CD4-positive, alpha-beta T cell treated with Interleukin-17A for 1 hour (primary cell): ENCODE data around the gene RNF121.

ENCODE experiments used
- DNase-seq: peaks from one replicate; pipeline ENCODE4 v3.0.0-alpha.2; 2020

Gene RNF121

DNA sequence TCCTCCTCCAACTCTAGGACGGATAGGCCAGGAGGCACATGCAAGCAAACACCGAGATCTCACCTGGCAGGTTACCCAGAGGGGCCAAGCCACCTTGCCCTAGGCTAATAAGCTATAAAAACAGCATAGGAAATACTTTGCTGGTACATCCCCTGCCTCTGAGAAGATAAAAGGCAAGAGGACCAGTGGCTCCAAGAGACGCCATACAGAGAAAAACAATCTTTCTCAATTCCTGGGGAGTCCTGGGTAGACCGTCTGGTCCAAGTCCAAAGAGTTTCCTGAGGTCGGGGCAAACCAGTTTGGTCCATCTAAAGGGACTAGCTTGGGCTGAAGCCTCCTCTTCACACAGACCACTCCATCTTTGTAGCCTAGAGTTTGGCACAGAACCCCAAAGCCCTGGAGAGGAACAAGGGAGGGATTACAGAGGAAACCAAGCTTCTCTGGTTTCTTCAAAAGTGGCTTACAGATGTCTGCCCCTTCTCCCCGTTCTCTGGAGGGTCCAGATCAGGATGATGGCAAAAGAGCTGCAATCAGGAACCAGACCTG, 111.1 kb downstream of the RNF121 start:
- peak; percentile 16 for DNase-seq

DNA sequence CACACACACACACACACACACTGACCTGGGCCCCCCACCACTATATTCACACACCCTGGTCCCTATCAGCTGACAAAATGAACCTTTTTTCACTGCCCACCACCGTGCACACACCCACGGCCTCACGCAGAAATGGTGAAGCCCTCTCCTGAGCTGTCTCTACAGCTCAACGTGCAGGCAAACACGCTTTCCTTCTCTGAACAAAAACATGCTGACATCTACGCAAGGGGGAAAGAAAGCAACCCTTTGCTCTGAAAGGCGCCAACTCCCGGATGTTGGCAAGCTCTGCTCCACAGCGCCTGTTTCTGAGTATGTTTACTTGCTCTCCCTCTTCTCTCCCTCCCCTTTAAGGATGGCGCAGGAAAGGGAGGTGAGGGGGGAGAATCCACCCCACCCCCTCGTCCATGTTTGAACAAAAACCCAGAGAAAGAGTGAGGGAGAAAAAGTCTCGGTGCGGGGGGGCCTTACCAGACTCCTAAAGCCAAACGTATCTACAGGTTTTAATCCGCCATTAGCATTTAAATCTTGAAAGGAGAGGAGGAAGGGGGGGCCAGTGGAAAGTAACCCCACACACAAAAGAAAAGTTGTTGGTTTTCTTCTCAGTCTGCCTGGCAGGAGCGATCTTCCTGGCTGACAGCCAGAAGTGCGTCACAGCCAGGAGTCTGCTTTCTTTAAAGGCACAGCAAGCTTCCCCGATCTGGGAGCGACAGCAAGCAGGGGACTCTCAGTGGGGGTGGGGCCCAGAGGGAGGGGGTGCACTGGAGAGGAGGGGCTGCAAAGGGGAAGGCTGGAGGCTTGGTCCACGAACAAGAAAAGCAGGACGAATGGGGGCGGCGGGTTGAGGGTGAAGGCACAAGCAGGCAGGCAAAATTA, 111.9 kb downstream of the RNF121 start:
- DNase-seq: peak; percentile 83

DNA sequence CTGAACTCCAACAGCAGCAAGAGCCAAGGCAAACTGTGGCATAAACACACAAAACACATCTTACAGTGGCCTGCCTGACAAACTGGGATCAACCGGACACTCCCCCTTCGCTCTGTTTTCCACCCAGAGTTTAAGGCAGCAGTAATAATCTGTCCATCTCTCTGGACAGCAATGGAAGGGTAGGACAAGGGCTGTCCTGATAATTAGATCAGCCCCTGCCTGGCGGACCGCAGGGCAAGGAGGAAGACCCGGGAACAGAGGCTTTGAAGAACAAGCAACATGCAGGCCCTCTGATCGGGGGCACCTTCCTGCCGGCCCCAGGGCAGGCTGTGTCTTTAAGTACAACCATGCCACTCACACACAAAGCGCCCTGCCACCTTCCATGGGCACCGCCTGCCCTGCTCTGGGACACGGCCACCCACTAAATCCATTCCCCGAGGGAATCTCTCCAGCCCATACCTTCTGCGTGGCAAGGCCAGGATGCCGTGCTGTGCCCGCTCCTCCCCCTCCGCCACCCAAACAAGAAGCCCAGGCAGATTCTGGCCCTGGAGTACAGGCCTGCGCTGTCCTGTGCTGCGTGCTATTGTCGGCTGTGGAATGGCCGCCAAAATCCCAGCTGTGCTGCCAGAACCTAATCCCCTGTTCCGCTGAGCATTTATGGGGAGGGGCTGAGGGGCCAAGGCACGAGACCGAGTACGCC, 112.7 kb downstream of the RNF121 start:
- peak; percentile 53 for DNase-seq

DNA sequence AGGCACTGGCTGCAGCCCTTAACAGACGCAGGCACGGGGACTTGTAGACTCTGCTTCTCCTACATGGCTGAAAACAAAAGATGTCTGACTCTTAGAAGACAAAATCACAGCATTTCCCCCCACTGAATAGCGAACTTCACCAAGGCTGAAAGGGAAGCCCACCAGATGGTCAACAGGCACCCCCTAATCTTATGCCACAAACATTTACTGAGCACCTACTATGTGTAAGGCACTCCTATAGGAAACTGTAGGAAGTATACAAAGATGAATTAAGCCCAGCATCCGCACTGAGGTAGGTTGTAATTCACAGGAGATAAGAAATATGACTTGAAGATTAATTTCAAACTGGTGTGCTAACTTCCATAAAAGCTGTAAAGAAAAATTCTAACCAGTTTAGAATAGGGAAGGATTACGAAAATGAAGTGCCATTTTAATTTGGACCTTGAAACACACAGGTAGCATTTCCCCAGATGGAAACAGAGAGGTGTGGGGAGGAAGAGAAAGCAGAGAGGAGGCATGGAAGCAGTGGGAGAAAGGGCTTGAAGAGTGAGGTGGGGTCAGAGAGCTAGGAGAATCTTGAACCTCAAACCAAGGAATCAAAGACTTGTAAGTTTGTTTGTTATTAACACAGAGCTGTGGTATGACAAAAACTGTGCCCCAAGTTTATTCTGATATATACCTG, 113.4 kb downstream of the RNF121 start:
- DNase-seq: peak; percentile 6

DNA sequence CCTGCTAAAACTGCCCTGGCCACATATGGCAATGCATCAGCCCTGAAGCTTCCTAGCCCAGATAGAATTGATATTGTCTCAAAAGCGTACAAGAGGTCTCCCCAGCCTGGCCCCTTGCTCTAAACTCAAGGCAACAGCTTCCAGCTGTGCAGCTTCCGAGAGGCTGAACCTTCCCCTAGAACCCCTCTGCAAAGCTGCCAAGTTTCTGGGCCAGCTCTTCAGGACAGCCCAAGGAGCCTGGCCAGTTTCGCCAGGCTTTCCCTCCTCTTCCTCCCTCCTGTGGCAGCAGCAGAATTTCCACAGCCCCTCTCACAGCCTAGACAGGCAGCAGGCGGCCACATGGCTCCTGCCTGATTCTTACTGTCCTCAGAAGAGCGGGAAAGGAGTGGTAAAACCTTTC, 117.0 kb downstream of the RNF121 start:
- no peak for DNase-seq
